ENCODE results near the gene MAGIX. TPM values are rescaled to one million over a fixed set of nuclear protein-coding genes. Genes with fewer than 3 reads are reported as not detected.
"Not testable (repeated sequence)": the region's sequence is repeated elsewhere in the genome, so short reads cannot be mapped to it uniquely, and the experiment has no call there.

The MAGIX gene
- total RNA-seq, 4 donors from 2014 or later, result 0.69 to 4.6 (median 3.1) TPM

DNA sequence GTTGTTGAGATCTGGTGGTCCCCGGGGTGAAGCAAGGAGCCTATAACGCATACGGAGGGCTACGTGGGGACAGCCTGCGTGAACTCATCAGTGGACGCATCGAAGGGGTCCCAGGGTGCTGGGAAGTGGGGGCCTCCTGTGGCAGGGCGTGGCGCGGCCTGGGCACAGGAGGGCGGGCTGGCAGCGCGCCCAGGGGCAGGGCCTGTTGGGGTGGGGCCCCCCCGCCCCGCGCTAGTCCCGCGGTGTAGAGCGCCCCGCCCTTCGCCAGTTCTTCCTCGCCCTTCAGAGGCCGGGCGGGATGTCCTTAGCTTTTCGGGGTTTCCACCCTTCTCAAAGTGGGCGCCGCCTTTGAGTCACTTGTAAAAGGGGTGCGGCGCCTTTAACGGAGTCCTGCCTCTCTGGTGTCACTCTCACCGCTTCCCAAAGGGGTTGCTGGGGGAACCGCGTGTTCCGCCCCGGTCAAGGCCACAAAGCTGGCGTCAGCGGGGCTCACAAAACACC is 9.8 kb downstream of the MAGIX start:
- Histone ChIP-seq H3K36me3 (peaks cover 0 to 32% of the 10 kb centered on the region in 2 donors), H3K27me3 (no peaks in the 10 kb centered on the region), H3K4me1 (peaks cover 0 to 42% (median 3%) of the 10 kb centered on the region in 3 donors), H3K27ac (peak overlapping the region; percentile 82 to 96 (median 93)), H3K4me3 (peak overlapping the region; percentile 61 to 70), H3K9me3 (no peaks in the 10 kb centered on the region)
- WGBS, 2 donors (ENCODE audit: low coverage in 1 of 2), result 66% methylated on average over 12 of the region's 37 CpGs; no CpG with 5 or more reads in 1 of the 2 donors
- ATAC-seq, result peak; percentile 77
- TF ChIP-seq, protein P1, sequence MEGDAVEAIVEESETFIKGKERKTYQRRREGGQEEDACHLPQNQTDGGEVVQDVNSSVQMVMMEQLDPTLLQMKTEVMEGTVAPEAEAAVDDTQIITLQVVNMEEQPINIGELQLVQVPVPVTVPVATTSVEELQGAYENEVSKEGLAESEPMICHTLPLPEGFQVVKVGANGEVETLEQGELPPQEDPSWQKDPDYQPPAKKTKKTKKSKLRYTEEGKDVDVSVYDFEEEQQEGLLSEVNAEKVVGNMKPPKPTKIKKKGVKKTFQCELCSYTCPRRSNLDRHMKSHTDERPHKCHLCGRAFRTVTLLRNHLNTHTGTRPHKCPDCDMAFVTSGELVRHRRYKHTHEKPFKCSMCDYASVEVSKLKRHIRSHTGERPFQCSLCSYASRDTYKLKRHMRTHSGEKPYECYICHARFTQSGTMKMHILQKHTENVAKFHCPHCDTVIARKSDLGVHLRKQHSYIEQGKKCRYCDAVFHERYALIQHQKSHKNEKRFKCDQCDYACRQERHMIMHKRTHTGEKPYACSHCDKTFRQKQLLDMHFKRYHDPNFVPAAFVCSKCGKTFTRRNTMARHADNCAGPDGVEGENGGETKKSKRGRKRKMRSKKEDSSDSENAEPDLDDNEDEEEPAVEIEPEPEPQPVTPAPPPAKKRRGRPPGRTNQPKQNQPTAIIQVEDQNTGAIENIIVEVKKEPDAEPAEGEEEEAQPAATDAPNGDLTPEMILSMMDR (IDR thresholded peaks at IDR 0.05), result peak in 1 of 4 experiments; percentile 4
- TF ChIP-seq POLR2AphosphoS5 (IDR thresholded peaks at IDR 0.05), result peak; percentile 28
- no peak for TF ChIP-seq EP300 (IDR thresholded peaks at IDR 0.05)
- no peak for TF ChIP-seq POLR2A (IDR thresholded peaks at IDR 0.05)

DNA sequence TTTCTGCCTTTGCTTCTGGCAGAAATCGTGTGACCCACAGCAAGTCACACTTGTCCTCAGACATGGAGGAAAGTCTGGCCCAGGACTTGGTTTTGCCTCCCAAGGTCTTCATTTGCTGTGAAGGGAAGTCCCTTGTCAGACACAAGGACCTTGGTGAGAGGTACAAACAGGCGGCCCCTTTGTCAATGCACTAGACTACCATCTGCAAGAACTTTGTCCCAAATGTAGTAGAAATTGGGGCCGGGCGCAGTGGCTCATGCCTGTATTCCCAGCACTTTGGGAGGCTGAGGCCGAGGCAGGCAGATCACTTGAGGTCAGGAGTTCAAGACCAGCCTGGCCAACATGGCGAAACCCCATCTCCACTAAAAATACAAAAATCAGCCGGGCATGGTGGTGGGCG is 11.0 kb downstream of the MAGIX start:
- ATAC-seq, H3K9me3 ChIP-seq, H3K27me3 ChIP-seq: not testable (repeated sequence)
- peaks cover 0 to 32% (median 3%) of the 10 kb centered on the region in 3 donors for H3K4me1 ChIP-seq
- H3K4me3 ChIP-seq, result peak overlapping the region in 1 of 2 donors; percentile 70
- peaks cover 0 to 39% of the 10 kb centered on the region in 2 donors for H3K36me3 ChIP-seq
- no CpG with 5 or more reads among the region's 8 CpGs for WGBS, 2 donors (ENCODE audit: low coverage in 1 of 2)
- peak overlapping the region; percentile 82 to 96 (median 93) for H3K27ac ChIP-seq

DNA sequence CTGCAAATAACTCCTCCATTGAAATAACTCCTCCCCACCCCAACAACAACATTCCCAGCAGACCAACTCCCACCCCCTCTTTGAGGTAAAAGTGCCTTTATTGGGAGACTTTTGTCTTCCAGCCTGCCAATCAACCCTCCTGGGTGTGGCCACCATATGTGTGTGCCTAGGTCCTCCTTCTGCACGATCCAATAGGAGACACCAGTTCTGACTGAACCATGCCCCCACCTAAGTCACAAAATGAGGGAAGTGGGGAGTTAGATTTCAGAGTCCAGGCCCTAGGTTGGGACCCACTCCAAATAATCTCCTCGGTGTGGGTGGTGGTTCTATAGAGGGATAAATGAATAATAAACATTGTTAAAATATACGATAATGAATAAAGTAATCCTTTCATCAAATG is 12.2 kb downstream of the MAGIX start:
- ATAC-seq, result no peak
- TF ChIP-seq POLR2A (IDR thresholded peaks at IDR 0.05), result no peak
- TF ChIP-seq EP300 (IDR thresholded peaks at IDR 0.05), result no peak
- no peak for TF ChIP-seq POLR2AphosphoS5 (IDR thresholded peaks at IDR 0.05)
- Histone ChIP-seq H3K4me1 (peaks cover 0 to 32% (median 3%) of the 10 kb centered on the region in 3 donors), H3K27ac (peak overlapping the region in 1 of 4 donors; percentile 2), H3K36me3 (peaks cover 0 to 51% of the 10 kb centered on the region in 2 donors), H3K9me3 (no peaks in the 10 kb centered on the region), H3K27me3 (no peaks in the 10 kb centered on the region), H3K4me3 (no peak overlapping the region)
- WGBS, 2 donors (ENCODE audit: low coverage in 1 of 2), result 35 to 50% methylated on average over 2 of the region's 3 CpGs

DNA sequence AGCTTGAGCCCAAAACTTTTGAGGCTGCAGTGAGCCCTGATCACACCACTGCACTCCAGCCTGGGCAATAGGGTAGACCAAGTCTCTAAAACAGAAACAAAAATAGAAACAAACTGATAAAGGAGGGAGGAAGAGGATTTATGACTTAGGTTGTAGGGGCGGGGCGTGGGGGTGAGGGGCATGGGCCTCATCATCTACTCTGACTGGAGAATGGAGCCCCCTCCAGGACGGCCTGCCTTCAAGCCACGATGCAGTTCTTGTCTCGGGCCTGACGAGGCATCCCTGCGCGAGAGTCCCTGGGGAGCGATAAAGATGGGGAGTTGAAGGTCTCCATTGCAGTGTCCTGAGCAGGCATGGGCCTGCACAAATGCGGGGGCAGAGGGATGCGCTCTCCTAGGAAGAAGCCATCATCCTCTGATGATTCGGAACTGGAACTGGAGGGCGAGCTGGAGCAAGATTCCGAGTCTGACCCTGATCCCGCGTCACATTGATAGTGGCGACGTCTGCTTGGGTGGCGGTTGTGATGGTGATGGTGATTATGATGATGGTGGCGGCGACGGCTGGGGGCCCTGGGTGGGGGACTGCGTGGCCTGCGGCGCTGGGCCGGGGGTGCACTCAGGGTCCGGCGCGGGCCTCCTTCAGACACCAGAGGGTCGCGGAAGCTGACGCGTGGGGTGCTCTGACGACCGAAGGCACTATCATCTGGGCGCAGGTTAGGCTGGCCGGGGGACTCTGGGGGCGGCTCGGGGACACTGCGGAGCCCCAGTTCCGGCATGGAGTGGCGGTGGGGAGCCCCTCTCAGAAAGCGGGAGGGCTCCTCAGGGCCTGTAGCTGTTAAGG is 13.1 kb downstream of the MAGIX start:
- H3K27ac ChIP-seq, result no peak overlapping the region
- no peak overlapping the region for H3K4me3 ChIP-seq
- peaks cover 0 to 32% (median 3%) of the 10 kb centered on the region in 3 donors for H3K4me1 ChIP-seq
- H3K9me3 ChIP-seq, result no peaks in the 10 kb centered on the region
- WGBS, 2 donors (ENCODE audit: low coverage in 1 of 2), result 60% methylated on average over 3 of the region's 43 CpGs; no CpG with 5 or more reads in 1 of the 2 donors
- no peak for ATAC-seq
- H3K36me3 ChIP-seq, result peaks cover 0 to 56% of the 10 kb centered on the region in 2 donors
- no peaks in the 10 kb centered on the region for H3K27me3 ChIP-seq
- TF ChIP-seq, protein P1 (IDR thresholded peaks at IDR 0.05), result no peak

DNA sequence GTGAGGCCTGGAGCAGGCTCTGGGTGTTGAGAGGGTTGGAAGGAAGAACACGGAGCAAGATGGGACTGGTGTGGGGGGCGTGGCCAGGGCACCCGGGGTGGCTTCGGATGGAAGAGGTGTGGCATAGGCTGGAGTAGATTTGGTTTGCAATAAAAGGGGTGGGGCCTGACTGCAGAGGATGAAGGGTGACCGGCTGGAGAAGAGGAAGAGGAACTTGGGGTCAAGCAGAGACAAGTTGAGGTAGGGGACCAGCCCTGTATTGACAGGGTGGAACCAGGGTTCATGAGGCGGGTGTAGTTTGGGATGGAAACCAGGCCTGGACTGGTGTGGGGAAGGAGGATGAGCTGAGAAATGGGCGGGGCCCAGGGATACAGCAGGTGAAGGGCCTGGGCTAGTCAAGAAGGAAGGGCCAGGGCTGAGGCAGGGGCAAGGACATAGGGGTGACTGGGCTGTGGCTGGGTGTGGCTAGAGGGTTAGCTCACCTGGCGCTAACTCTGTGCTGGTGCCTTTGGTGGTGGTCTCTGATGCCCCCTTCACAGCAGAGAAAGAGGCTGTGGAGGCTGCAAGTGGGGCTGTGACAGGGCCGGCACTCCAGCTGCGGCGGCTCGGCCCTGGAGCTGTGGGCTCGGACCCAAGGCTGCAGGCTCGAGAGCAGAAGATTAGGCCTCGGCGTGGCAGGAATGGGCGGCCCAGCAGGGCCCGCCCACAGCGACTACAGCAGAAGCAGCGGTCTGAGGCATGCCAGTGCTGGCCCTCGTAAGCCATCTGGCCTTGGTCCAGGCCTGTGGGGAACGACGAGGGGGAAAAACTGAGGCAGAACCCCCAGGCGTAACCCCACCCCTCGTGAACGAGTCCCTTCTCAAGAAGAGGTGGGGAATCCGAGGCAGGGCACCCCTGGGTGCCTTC is 14.1 kb downstream of the MAGIX start:
- Histone ChIP-seq H3K27me3 (no peaks in the 10 kb centered on the region), H3K9me3 (no peaks in the 10 kb centered on the region), H3K4me3 (no peak overlapping the region), H3K36me3 (peaks cover 0 to 60% of the 10 kb centered on the region in 2 donors), H3K4me1 (peaks cover 0 to 28% (median 3%) of the 10 kb centered on the region in 3 donors), H3K27ac (peak overlapping the region in 3 of 4 donors; percentile 30 to 47 (median 41))
- ATAC-seq, result no peak
- TF ChIP-seq POLR2AphosphoS5 (IDR thresholded peaks at IDR 0.05), result no peak
- TF ChIP-seq POLR2A (IDR thresholded peaks at IDR 0.05), result no peak
- TF ChIP-seq, protein P1 (IDR thresholded peaks at IDR 0.05), result no peak
- TF ChIP-seq EP300 (IDR thresholded peaks at IDR 0.05), result no peak
- 51 to 64% methylated on average over 3 to 6 of the region's 27 CpGs for WGBS, 2 donors (ENCODE audit: low coverage in 1 of 2)

All from gastroesophageal sphincter (tissue), 4 donors.